ENCODE measurements around the gene SEMA6A.

- TF ChIP-seq CTCF (IDR thresholded peaks at IDR 0.05; ENCODE audit: low read length), result no peak
- TF ChIP-seq EZH2 (IDR thresholded peaks at IDR 0.05; ENCODE audit: borderline replicate concordance, low read length), result no peak
These were observed 50.3 kb downstream of the SEMA6A start for GRCh38 chr5:116524051-116524904.
